Measurements from ENCODE around the gene ALK. TPM values are rescaled to one million over a fixed set of nuclear protein-coding genes. Genes with fewer than 3 reads are reported as not detected.

Gene ALK
- total RNA-seq, 4 donors from 2014 or later: 0.85 to 2.4 (median 1.8) TPM

DNA sequence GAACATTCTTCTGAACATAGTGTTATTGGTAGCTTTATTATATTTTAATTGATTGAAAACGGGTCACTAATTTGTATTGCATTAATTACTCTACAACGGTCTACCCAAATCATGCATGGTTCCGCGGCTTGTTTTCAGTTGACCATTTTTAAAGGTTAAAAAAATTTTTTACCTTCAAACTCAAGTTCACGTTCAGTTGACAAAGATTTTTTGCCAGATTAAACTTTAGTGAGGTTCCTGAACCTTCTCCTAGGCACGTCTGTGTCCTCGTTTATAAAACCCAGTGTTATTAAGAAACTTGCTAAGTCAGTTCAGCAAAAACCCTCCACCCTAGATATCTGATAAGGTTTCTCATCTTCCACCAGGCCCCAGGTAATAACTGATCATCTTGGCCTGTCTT, 331.2 kb downstream of the ALK start:
- TF ChIP-seq, protein P1, sequence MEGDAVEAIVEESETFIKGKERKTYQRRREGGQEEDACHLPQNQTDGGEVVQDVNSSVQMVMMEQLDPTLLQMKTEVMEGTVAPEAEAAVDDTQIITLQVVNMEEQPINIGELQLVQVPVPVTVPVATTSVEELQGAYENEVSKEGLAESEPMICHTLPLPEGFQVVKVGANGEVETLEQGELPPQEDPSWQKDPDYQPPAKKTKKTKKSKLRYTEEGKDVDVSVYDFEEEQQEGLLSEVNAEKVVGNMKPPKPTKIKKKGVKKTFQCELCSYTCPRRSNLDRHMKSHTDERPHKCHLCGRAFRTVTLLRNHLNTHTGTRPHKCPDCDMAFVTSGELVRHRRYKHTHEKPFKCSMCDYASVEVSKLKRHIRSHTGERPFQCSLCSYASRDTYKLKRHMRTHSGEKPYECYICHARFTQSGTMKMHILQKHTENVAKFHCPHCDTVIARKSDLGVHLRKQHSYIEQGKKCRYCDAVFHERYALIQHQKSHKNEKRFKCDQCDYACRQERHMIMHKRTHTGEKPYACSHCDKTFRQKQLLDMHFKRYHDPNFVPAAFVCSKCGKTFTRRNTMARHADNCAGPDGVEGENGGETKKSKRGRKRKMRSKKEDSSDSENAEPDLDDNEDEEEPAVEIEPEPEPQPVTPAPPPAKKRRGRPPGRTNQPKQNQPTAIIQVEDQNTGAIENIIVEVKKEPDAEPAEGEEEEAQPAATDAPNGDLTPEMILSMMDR (IDR thresholded peaks at IDR 0.05; ENCODE audit: low read depth): no peak

DNA sequence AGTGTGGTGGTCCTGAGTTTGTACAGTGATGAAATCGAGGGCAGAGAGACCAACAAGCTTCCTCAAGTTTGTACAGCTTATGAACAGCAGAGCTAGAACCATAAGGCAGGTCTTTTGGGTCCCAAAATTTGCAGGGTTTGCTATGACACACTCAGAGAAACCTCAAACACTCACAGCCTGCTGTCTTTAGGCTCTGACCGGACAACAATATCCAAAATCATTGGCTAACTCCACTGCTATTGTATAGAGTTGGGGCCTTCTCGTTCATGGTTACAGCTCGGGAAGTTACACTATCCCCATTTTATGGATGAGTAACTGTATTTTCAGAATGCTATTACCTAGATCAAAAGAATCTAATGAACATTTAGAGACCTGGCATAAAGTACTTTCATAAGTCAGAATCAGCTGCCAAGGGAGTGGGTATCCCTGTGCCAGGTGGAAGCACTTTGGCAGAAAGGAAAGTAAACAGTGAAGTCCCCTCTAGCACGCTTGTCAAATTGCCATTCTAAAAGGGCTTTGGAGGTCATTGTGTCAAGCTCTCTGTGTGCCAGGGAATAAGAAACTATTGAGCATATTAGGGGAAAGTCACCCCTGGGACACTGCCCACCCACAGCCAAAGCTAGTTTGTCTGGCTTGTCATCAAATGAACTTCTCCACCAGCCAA, 331.8 kb downstream of the ALK start:
- TF ChIP-seq, protein P1 (IDR thresholded peaks at IDR 0.05; ENCODE audit: low read depth): no peak

DNA sequence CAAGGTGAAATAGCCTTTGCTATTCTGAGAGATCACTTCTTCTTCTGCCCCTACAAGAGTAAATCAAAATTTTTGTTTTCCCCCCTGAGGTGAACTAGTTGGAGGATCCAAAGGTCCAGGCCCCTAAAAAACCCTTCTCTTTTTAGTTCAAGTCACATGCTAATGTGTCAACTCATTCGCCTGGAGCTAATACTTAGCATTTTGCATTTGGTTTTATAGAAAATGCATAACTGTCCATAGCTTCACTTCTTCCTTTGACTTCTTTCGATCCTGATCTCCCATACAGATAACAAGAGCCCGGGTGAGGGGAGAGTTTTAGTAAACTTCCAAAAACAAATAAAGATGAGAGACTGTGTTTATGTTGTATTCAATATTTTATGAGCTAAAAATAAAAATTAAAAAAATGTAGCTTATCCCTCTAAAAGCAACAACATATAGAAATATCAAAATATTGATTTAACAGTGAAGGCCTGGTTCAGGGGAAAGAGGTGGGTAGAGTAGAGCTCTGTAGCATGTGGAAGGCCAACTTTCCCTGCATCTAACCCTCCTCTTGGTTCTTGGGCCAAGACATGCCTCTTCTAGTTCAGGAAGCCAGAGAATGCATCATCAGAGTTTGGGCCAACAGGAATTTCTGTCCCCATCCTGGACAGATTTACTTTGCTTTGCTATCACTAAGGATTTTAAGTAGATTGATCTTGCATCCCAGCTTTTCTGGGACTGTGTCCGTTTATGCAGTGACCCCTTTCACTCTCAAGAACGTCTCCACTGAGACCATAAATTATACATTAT, 333.8 kb downstream of the ALK start:
- TF ChIP-seq, protein P1 (IDR thresholded peaks at IDR 0.05; ENCODE audit: low read depth): no peak

DNA sequence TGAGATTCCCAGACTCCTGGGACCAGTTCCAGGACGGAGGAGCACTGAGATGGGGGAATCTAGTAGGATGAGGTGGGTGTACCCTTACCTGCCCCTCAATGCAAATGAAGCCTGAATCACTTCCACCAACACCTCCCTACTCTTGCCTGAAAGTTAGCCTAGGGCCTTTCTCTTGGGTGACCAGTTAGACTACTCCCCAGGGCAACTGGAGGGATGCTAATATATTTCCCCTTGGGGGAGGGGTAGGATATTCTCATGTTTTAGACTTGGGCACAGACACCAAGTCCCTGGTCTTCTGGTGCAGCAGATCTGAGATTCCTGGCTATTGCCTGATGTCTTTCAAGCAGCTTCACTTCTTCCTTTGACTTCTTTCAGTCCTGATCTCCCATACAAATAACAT, 334.5 kb downstream of the ALK start:
- TF ChIP-seq, protein P1 (IDR thresholded peaks at IDR 0.05; ENCODE audit: low read depth): no peak

DNA sequence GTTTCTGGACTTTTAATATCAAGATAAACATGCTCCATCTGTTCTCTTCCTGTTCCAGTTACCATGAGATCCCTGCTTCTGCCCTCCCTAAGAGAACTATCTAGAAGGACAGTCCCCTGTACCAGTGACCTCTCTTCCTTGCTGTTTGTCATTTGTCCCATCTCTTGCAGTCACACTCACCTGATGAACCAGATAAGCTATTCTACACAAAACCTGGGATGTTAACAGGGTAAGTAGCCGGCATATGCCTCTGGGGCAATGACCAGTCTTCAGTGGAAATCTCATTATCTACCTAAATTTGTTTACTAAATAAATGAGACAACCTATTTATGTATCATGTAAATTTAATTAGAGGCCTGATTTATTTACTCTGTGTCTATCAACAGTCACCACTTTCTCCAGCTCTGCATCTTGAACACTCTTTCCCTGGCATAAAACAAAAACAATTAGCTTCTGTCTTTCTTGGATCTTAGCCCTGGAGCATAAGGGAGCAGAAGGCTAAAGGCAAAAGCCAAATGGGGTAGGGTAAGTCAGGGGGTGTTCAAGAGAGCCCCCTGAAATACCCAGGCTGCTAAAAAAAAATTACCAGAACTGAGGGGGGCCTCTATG, 337.7 kb downstream of the ALK start:
- TF ChIP-seq, protein P1 (IDR thresholded peaks at IDR 0.05; ENCODE audit: low read depth): no peak

DNA sequence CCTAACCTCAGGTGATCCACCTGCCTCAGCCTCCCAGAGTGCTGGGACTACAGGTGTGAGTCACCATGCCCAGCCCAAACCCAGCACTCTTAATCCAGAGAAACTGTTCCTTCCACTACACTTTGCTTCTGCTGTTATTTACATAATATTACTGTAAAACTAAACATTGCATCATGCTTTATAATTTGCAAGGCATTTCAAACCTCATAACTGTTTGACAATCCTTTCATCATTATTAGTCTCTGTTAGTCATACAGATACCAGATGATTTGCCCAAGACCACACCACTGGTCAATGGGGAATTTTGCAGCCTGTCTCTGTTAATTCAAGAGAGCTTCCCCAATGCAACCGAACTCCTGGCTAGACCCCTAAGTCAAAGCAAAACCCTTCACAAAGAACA, 338.3 kb downstream of the ALK start:
- TF ChIP-seq, protein P1 (IDR thresholded peaks at IDR 0.05; ENCODE audit: low read depth): no peak

DNA sequence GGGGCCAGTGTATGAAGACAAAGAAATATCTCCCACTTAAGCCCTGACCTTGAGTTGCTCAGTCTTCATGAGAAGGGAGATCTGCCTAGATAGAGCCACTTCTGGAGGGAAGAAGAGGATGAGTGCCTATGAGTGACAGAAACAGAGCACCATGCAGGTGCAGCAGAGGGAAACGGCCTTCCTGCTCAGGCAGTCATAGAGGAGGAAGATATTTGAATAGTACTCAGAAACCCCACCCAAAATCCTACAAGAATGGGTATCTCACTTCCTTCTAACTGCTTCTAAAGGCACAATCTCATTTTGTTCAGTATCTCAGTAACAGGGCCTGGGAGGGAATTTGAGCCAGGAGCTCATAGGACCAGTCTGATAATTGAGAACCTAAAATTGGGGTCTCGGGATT, 339.3 kb downstream of the ALK start:
- TF ChIP-seq, protein P1 (IDR thresholded peaks at IDR 0.05; ENCODE audit: low read depth): no peak
